ENCODE data around the gene EEFSEC. TPM values are rescaled to one million over a fixed set of nuclear protein-coding genes. Genes with fewer than 3 reads are reported as not detected.

The EEFSEC gene
- total RNA-seq, 1 experiment from 2014 or later = 13.8 TPM

- DNase-seq (ENCODE audit: low read depth) = no peak
Observed at GRCh38 chr3:128285042-128285966, 132.0 kb downstream of the EEFSEC start.

GRCh38 chr3:128285967-128286321 lies 132.7 kb downstream of the EEFSEC start:
- DNase-seq (ENCODE audit: low read depth) = no peak

- DNase-seq (ENCODE audit: low read depth) = no peak
Observed at GRCh38 chr3:128286691-128287090, 133.4 kb downstream of the EEFSEC start.

- no peak for DNase-seq (ENCODE audit: low read depth)
Observed at GRCh38 chr3:128287216-128287615, 133.9 kb downstream of the EEFSEC start.

- DNase-seq (ENCODE audit: low read depth) = no peak
Observed at GRCh38 chr3:128289534-128289933, 136.3 kb downstream of the EEFSEC start.

GRCh38 chr3:128290484-128290883 lies 137.2 kb downstream of the EEFSEC start:
- no peak for DNase-seq (ENCODE audit: low read depth)

GRCh38 chr3:128293930-128294329 lies 140.6 kb downstream of the EEFSEC start:
- DNase-seq (ENCODE audit: low read depth) = no peak

- no peak for DNase-seq (ENCODE audit: low read depth)
Observed at GRCh38 chr3:128294999-128295468, 141.8 kb downstream of the EEFSEC start.

GRCh38 chr3:128296469-128297251 lies 143.4 kb downstream of the EEFSEC start:
- DNase-seq (ENCODE audit: low read depth) = no peak

GRCh38 chr3:128297401-128298138 lies 144.3 kb downstream of the EEFSEC start:
- peak; percentile 94 for DNase-seq (ENCODE audit: low read depth)

- DNase-seq (ENCODE audit: low read depth) = no peak
Observed at GRCh38 chr3:128301186-128302023, 148.1 kb downstream of the EEFSEC start.

- no peak for DNase-seq (ENCODE audit: low read depth)
Observed at GRCh38 chr3:128306481-128306880, 153.2 kb downstream of the EEFSEC start.

- peak; percentile 18 for DNase-seq (ENCODE audit: low read depth)
Observed at GRCh38 chr3:128307029-128307633, 153.8 kb downstream of the EEFSEC start.

- no peak for DNase-seq (ENCODE audit: low read depth)
Observed at GRCh38 chr3:128307781-128308469, 154.6 kb downstream of the EEFSEC start.

- no peak for DNase-seq (ENCODE audit: low read depth)
Observed at GRCh38 chr3:128309026-128309425, 155.7 kb downstream of the EEFSEC start.

- no peak for DNase-seq (ENCODE audit: low read depth)
Observed at GRCh38 chr3:128310286-128311058, 157.2 kb downstream of the EEFSEC start.

GRCh38 chr3:128311441-128311844 lies 158.2 kb downstream of the EEFSEC start:
- DNase-seq (ENCODE audit: low read depth) = no peak

- no peak for DNase-seq (ENCODE audit: low read depth)
Observed at GRCh38 chr3:128312271-128312670, 159.0 kb downstream of the EEFSEC start.

GRCh38 chr3:128313071-128313725 lies 159.9 kb downstream of the EEFSEC start:
- DNase-seq (ENCODE audit: low read depth) = no peak
